Measurements from ENCODE around the gene SLC29A1. TPM values are rescaled to one million over a fixed set of nuclear protein-coding genes. Genes with fewer than 3 reads are reported as not detected.

The SLC29A1 gene
- total and polyA plus RNA-seq, 9 of the 15 experiments (the other 6 are each of a cell fraction or from before 2014, with no cell fraction given) = 18.9 to 170 (median 57.7) TPM

DNA sequence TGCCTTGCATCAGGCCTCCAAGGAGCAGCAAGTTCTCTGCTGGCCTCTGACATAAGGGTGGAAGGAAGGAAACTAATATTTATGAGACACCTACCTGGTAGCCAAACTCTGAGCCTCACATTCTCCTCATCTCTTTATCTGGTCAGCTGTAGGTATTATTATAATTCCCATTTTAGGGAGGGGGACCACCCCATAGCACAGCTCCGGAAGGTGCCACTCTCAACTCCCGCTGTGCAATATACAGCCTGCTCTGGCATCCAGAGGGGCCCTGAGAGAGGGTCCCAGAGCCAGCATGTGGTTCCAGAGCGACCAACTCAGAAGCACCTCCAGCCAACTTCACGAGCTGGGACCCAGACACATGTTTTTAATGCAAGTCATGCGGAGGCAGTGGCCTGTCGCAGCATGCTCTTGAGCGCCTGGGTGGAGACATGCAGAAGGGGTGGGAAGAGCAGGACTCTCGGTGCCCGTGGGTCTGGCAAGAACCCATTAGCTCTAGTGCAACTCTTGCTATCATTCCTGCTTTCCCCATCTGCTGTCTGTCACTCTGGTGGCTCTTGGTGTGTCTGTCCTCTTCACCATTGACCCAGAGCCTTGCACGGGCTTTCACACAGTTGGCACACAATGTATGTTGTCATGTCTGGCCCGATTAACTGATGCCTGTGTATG lies 21.6 kb upstream of the SLC29A1 start (continued):
- TF ChIP-seq ZFX (CRISPR knock-in tag; IDR thresholded peaks at IDR 0.05) (0 out of 2 replicates have a peak, but pooled peaks have one; percentile 23), NFIC (IDR thresholded peaks at IDR 0.05) (0 out of 2 replicates have a peak, but pooled peaks have one; percentile 14), MAFG (tag; conservative IDR thresholded peaks at IDR 0.05) (peak; percentile 94), HLTF (IDR thresholded peaks at IDR 0.05) (no peak), NEUROD1 (IDR thresholded peaks at IDR 0.05; ENCODE audit: borderline replicate concordance, low read depth, low read length, partially characterized antibody) (no peak), TAF9B (IDR thresholded peaks at IDR 0.05; ENCODE audit: partially characterized antibody) (peak; percentile 35), MAFK (IDR thresholded peaks at IDR 0.05; ENCODE audit: low read length) (peak; percentile 63), NFE2L1 (tag; IDR thresholded peaks at IDR 0.05; ENCODE audit: borderline replicate concordance, low read depth) (peak; percentile 36; the same call in 1 of the 2 replicates), MBD2 (IDR thresholded peaks at IDR 0.05; ENCODE audit: borderline replicate concordance, low read depth) (no peak), JUND (IDR thresholded peaks at IDR 0.05; ENCODE audit: borderline replicate concordance, low read depth, low read length) (peak; percentile 5; the same call in 1 of the 2 replicates), JUND (tag; IDR thresholded peaks at IDR 0.05; ENCODE audit: borderline replicate concordance, low read depth, low read length) (no peak; the same call in 1 of the 3 replicates), ARHGAP35 (IDR thresholded peaks at IDR 0.05; ENCODE audit: partially characterized antibody) (no peak), SMAD4 (CRISPR knock-in tag; conservative IDR thresholded peaks at IDR 0.05) (peak; percentile 46), SMARCC2 (IDR thresholded peaks at IDR 0.05; ENCODE audit: low read depth) (0 out of 2 replicates have a peak, but pooled peaks have one; percentile 26), KLF10 (CRISPR knock-in tag; IDR thresholded peaks at IDR 0.05) (no peak), NFE2 (IDR thresholded peaks at IDR 0.05; ENCODE audit: low read depth) (peak; percentile 93), ZNF347 (CRISPR knock-in tag; IDR thresholded peaks at IDR 0.05; ENCODE audit: low read depth) (no peak), ZZZ3 (IDR thresholded peaks at IDR 0.05) (no peak), NR4A1 (CRISPR knock-in tag; IDR thresholded peaks at IDR 0.05) (no peak), NR4A1 (tag; IDR thresholded peaks at IDR 0.05) (peak; percentile 76), EP400 (IDR thresholded peaks at IDR 0.05) (peak; percentile 68; the same call in 1 of the 2 replicates), MEF2D (tag; conservative IDR thresholded peaks at IDR 0.05; ENCODE audit: low read depth) (0 out of 2 replicates have a peak, but pooled peaks have one; percentile 25), ARID1B (IDR thresholded peaks at IDR 0.05) (peak; percentile 53), SMARCA4 (IDR thresholded peaks at IDR 0.05) (peak; percentile 41; the same call in 1 of the 2 replicates)
- TF ChIP-seq, protein P1, sequence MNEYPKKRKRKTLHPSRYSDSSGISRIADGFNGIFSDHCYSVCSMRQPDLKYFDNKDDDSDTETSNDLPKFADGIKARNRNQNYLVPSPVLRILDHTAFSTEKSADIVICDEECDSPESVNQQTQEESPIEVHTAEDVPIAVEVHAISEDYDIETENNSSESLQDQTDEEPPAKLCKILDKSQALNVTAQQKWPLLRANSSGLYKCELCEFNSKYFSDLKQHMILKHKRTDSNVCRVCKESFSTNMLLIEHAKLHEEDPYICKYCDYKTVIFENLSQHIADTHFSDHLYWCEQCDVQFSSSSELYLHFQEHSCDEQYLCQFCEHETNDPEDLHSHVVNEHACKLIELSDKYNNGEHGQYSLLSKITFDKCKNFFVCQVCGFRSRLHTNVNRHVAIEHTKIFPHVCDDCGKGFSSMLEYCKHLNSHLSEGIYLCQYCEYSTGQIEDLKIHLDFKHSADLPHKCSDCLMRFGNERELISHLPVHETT (CRISPR knock-in tag; conservative IDR thresholded peaks at IDR 0.05 in 1 of 2, IDR thresholded peaks at IDR 0.05 in 1 of 2) = peak in 1 of 2 experiments; percentile 82; a peak in 2 of 4 replicates
- TF ChIP-seq, protein P2, sequence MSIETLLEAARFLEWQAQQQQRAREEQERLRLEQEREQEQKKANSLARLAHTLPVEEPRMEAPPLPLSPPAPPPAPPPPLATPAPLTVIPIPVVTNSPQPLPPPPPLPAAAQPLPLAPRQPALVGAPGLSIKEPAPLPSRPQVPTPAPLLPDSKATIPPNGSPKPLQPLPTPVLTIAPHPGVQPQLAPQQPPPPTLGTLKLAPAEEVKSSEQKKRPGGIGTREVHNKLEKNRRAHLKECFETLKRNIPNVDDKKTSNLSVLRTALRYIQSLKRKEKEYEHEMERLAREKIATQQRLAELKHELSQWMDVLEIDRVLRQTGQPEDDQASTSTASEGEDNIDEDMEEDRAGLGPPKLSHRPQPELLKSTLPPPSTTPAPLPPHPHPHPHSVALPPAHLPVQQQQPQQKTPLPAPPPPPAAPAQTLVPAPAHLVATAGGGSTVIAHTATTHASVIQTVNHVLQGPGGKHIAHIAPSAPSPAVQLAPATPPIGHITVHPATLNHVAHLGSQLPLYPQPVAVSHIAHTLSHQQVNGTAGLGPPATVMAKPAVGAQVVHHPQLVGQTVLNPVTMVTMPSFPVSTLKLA (conservative IDR thresholded peaks at IDR 0.05) = peak; percentile 44 to 81; a peak in 2 of 4 replicates
- TF ChIP-seq, protein P3, sequence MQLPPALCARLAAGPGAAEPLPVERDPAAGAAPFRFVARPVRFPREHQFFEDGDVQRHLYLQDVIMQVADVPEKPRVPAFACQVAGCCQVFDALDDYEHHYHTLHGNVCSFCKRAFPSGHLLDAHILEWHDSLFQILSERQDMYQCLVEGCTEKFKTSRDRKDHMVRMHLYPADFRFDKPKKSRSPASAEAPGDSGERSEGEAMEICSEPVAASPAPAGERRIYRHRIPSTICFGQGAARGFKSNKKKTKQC (CRISPR knock-in tag; IDR thresholded peaks at IDR 0.05) = peak; percentile 84; the same call in 1 of the 2 replicates
